SK-N-MC (cell line): ENCODE data around the gene ABLIM3.

Source experiments
- EZH2 ChIP-seq: fragments of 200-600 bp; sonication (generic); IDR thresholded peaks from one replicate; pipeline ENCODE4 v1.6.1; 2017; ENCODE audit warnings: antibody characterized with exemption
- FOXP2 ChIP-seq: optimal IDR thresholded peaks from 2 replicates; pipeline ENCODE3; 2011; ENCODE audit warnings: mild to moderate bottlenecking, moderate library complexity; ENCODE audit not compliant: insufficient read depth; ENCODE audit errors: extremely low read length, control extremely low read depth
- POLR2AphosphoS5 ChIP-seq: IDR thresholded peaks from 2 replicates; pipeline ENCODE4 v1.6.1; 2012; ENCODE audit warnings: mild to moderate bottlenecking, low read depth, low read length, borderline replicate concordance

DNA sequence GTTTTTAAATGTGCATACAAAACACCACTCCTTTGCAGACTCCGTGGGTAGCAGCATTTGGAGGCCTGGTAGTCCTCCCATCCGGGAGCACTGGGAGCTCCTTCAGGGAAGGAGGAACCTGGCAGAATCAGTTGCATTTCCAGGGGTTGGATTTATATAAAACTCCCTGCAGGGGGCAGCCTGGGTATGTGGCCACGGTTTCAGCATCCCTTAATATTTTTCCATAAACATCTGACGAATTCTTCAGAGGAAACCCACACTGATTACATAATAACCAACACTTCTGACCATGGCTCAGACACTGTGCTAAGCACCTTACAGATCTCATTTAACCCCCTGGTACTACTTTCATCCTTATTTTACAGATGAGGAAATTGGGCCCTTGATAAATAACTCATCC lies 124.3 kb downstream of the ABLIM3 start:
- TF ChIP-seq EZH2 (no peak), POLR2AphosphoS5 (no peak), FOXP2 (no peak)
